NCI-H187 (cell line): ENCODE results near the gene MIPOL1.
"Not testable (repeated sequence)": the region's sequence is repeated elsewhere in the genome, so short reads cannot be mapped to it uniquely, and the experiment has no call there.

Experiments used
- DNase-seq, 2 experiments: peaks; one replicate each; lab custom pipeline; 2025; lab: John Stamatoyannopoulos, UW

The MIPOL1 gene

GRCh38 chr14:37187294-37187693 is 10.4 kb upstream of the MIPOL1 start:
- DNase-seq = no peak

- not testable (repeated sequence) for DNase-seq
Measured at GRCh38 chr14:37187840-37188577, 9.7 kb upstream of the MIPOL1 start.

- not testable (repeated sequence) for DNase-seq
Measured at GRCh38 chr14:37189733-37190132, 8.0 kb upstream of the MIPOL1 start.

GRCh38 chr14:37194698-37195097 is 3.0 kb upstream of the MIPOL1 start:
- no peak for DNase-seq

- no peak for DNase-seq
Measured at GRCh38 chr14:37195327-37195726, 2.4 kb upstream of the MIPOL1 start.

- DNase-seq = no peak
Measured at GRCh38 chr14:37196604-37197420, 925 bp upstream of the MIPOL1 start.

GRCh38 chr14:37198273-37198598 is 499 bp downstream of the MIPOL1 start:
- no peak for DNase-seq

- no peak for DNase-seq
Measured at GRCh38 chr14:37198907-37199306, 1.2 kb downstream of the MIPOL1 start.

- DNase-seq = no peak
Measured at GRCh38 chr14:37201724-37202123, 4.0 kb downstream of the MIPOL1 start.

GRCh38 chr14:37202265-37202664 is 4.5 kb downstream of the MIPOL1 start:
- no peak for DNase-seq

- DNase-seq = no peak
Measured at GRCh38 chr14:37202812-37203211, 5.1 kb downstream of the MIPOL1 start.

- DNase-seq = no peak
Measured at GRCh38 chr14:37203423-37203822, 5.7 kb downstream of the MIPOL1 start.

GRCh38 chr14:37205623-37206605 is 8.2 kb downstream of the MIPOL1 start:
- DNase-seq = not testable (repeated sequence)

GRCh38 chr14:37209617-37210016 is 11.9 kb downstream of the MIPOL1 start:
- DNase-seq = not testable (repeated sequence)

GRCh38 chr14:37210448-37210847 is 12.7 kb downstream of the MIPOL1 start:
- no peak for DNase-seq

GRCh38 chr14:37213016-37213415 is 15.3 kb downstream of the MIPOL1 start:
- DNase-seq = no peak

GRCh38 chr14:37215345-37215744 is 17.6 kb downstream of the MIPOL1 start:
- no peak for DNase-seq

- no peak for DNase-seq
Measured at GRCh38 chr14:37221073-37221472, 23.3 kb downstream of the MIPOL1 start.

- DNase-seq = no peak
Measured at GRCh38 chr14:37223947-37224474, 26.3 kb downstream of the MIPOL1 start.

GRCh38 chr14:37225668-37226067 is 27.9 kb downstream of the MIPOL1 start:
- not testable (repeated sequence) for DNase-seq

- DNase-seq = peak in 1 of 2 experiments; percentile 64
Measured at GRCh38 chr14:37230551-37231194, 32.9 kb downstream of the MIPOL1 start.
